ENCODE results near the gene HRH2.
"Not testable (repeated sequence)": the region's sequence is repeated elsewhere in the genome, so short reads cannot be mapped to it uniquely, and the experiment has no call there.

The HRH2 gene

GRCh38 chr5:175628668-175629067, 29.2 kb upstream of the HRH2 start:
- no peak for TF ChIP-seq POLR2A (IDR thresholded peaks at IDR 0.05; ENCODE audit: low read length)
- TF ChIP-seq GATA1 (IDR thresholded peaks at IDR 0.05; ENCODE audit: low read depth, low read length), result no peak
- DNase-seq, result no peak

GRCh38 chr5:175629261-175629660, 28.6 kb upstream of the HRH2 start:
- no peak for DNase-seq
- TF ChIP-seq POLR2A (IDR thresholded peaks at IDR 0.05; ENCODE audit: low read length) (no peak), GATA1 (IDR thresholded peaks at IDR 0.05; ENCODE audit: low read depth, low read length) (no peak)

- no peak for TF ChIP-seq POLR2A (IDR thresholded peaks at IDR 0.05; ENCODE audit: low read length)
- TF ChIP-seq GATA1 (IDR thresholded peaks at IDR 0.05; ENCODE audit: low read depth, low read length), result no peak
- DNase-seq, result no peak
Measured at GRCh38 chr5:175629793-175630192, 28.1 kb upstream of the HRH2 start.

- no peak for TF ChIP-seq GATA1 (IDR thresholded peaks at IDR 0.05; ENCODE audit: low read depth, low read length)
- TF ChIP-seq POLR2A (IDR thresholded peaks at IDR 0.05; ENCODE audit: low read length), result no peak
Measured at GRCh38 chr5:175635854-175636584, 21.9 kb upstream of the HRH2 start.

GRCh38 chr5:175638305-175638704, 19.6 kb upstream of the HRH2 start:
- DNase-seq, result no peak

More at GRCh38 chr5:175635854-175636584, 21.9 kb upstream of the HRH2 start:
- DNase-seq, result no peak

GRCh38 chr5:175640106-175640775, 17.6 kb upstream of the HRH2 start:
- TF ChIP-seq GATA1 (IDR thresholded peaks at IDR 0.05; ENCODE audit: low read depth, low read length) (no peak), POLR2A (IDR thresholded peaks at IDR 0.05; ENCODE audit: low read length) (no peak)
- DNase-seq, result no peak

More at GRCh38 chr5:175638305-175638704, 19.6 kb upstream of the HRH2 start:
- TF ChIP-seq POLR2A (IDR thresholded peaks at IDR 0.05; ENCODE audit: low read length), result no peak
- no peak for TF ChIP-seq GATA1 (IDR thresholded peaks at IDR 0.05; ENCODE audit: low read depth, low read length)

GRCh38 chr5:175642998-175643397, 14.9 kb upstream of the HRH2 start:
- no peak for DNase-seq
- TF ChIP-seq POLR2A (IDR thresholded peaks at IDR 0.05; ENCODE audit: low read length) (no peak), GATA1 (IDR thresholded peaks at IDR 0.05; ENCODE audit: low read depth, low read length) (no peak)

GRCh38 chr5:175646251-175646650, 11.6 kb upstream of the HRH2 start:
- TF ChIP-seq POLR2A (IDR thresholded peaks at IDR 0.05; ENCODE audit: low read length) (no peak), GATA1 (IDR thresholded peaks at IDR 0.05; ENCODE audit: low read depth, low read length) (no peak)
- no peak for DNase-seq

- TF ChIP-seq POLR2A (IDR thresholded peaks at IDR 0.05; ENCODE audit: low read length), result no peak
- TF ChIP-seq GATA1 (IDR thresholded peaks at IDR 0.05; ENCODE audit: low read depth, low read length), result no peak
Measured at GRCh38 chr5:175649967-175650366, 7.9 kb upstream of the HRH2 start.

GRCh38 chr5:175650430-175651205, 7.3 kb upstream of the HRH2 start:
- not testable (repeated sequence) for DNase-seq

More at GRCh38 chr5:175649967-175650366, 7.9 kb upstream of the HRH2 start:
- no peak for DNase-seq

GRCh38 chr5:175652741-175653663, 4.9 kb upstream of the HRH2 start:
- DNase-seq, result no peak
- TF ChIP-seq POLR2A (IDR thresholded peaks at IDR 0.05; ENCODE audit: low read length), result no peak
- no peak for TF ChIP-seq GATA1 (IDR thresholded peaks at IDR 0.05; ENCODE audit: low read depth, low read length)

- no peak for DNase-seq
- TF ChIP-seq GATA1 (IDR thresholded peaks at IDR 0.05; ENCODE audit: low read depth, low read length), result no peak
- TF ChIP-seq POLR2A (IDR thresholded peaks at IDR 0.05; ENCODE audit: low read length), result no peak
Measured at GRCh38 chr5:175653763-175654162, 4.1 kb upstream of the HRH2 start.

- TF ChIP-seq POLR2A (IDR thresholded peaks at IDR 0.05; ENCODE audit: low read length) (no peak), GATA1 (IDR thresholded peaks at IDR 0.05; ENCODE audit: low read depth, low read length) (no peak)
- no peak for DNase-seq
Measured at GRCh38 chr5:175654339-175654738, 3.5 kb upstream of the HRH2 start.
